Activated naive CD4-positive, alpha-beta T cell treated with anti-CD3 and anti-CD28 coated beads, Interleukin-2, amount 50 U/mL, for 16 hours (primary cell): ENCODE data around the gene MEAK7.

Experiments used
- DNase-seq: peaks from one replicate; pipeline ENCODE4 v3.0.0-alpha.2; 2020

The MEAK7 gene

GRCh38 chr16:84486126-84486525 is 18.3 kb downstream of the MEAK7 start:
- no peak for DNase-seq

DNA sequence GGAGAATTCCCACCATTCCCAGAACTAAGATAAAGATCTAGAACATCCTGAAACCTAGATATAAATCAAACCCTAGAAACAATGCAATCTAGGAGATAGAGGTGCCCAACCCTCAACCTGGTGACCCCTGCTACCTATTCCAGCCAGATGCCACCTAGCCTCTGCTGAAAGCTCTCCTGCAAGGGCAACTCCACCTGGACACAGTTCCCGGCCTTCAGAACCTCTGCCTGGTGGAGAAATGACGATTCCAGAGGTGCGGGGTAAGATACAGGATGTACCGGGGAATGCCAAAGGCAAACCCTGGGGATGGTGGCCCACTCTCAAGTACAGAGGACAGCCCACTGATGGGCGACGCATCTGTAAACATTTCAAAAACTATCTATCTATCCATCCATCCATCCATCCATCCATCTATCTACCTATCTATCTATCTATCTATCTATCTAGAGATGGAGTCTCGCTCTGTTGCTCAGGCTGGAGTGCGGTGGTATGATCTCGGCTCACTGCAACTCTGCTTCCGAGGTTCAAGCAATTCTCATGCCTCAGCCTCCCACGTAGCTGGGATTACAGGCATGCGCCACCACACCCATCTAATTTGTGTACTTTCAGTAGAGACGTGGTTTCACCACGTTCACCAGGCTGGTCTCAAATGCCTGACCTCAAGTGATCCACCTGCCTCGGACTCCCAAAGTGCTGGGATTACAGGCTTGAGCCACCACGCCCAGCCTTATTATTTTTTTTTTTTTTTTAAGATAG is 19.0 kb downstream of the MEAK7 start:
- no peak for DNase-seq

DNA sequence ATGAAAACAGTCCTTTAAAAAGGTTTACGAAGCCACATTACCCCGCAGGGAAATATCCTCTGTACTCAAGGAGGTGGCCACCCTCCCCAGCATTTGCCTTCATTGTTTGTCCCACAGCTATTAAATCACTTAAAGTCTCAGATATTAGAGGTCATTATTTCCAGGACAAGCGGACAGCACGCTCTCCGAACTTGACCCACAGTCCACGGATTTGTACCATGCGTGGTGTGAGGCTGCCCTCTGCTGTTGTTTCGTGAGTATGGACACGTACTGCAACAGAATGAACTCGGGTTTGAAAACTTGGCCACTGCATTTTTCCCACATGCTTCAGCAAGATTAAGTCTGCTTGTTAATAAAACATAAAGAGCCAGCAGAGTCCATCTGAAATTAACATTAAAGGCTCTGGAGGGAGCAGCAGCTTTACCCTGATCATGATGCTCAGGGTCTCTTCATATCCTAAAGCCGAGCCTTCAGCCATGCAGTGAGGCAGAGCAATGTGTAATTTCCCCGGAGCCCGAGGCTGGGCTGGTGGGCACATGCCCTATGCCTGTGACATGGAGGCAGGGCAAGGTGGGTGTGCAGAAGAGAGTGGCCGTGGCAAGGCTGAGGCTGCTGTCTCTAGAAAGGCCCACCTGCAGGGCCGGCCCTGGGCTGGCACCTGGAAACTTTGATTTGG is 19.7 kb downstream of the MEAK7 start:
- no peak for DNase-seq

GRCh38 chr16:84483882-84484565 is 20.4 kb downstream of the MEAK7 start:
- DNase-seq: no peak

- no peak for DNase-seq
These were observed 21.2 kb downstream of the MEAK7 start for GRCh38 chr16:84482951-84483881.

GRCh38 chr16:84482001-84482891 is 22.2 kb downstream of the MEAK7 start:
- no peak for DNase-seq

GRCh38 chr16:84481051-84481735 is 23.3 kb downstream of the MEAK7 start:
- DNase-seq: no peak

GRCh38 chr16:84479716-84480450 is 24.6 kb downstream of the MEAK7 start:
- no peak for DNase-seq

DNA sequence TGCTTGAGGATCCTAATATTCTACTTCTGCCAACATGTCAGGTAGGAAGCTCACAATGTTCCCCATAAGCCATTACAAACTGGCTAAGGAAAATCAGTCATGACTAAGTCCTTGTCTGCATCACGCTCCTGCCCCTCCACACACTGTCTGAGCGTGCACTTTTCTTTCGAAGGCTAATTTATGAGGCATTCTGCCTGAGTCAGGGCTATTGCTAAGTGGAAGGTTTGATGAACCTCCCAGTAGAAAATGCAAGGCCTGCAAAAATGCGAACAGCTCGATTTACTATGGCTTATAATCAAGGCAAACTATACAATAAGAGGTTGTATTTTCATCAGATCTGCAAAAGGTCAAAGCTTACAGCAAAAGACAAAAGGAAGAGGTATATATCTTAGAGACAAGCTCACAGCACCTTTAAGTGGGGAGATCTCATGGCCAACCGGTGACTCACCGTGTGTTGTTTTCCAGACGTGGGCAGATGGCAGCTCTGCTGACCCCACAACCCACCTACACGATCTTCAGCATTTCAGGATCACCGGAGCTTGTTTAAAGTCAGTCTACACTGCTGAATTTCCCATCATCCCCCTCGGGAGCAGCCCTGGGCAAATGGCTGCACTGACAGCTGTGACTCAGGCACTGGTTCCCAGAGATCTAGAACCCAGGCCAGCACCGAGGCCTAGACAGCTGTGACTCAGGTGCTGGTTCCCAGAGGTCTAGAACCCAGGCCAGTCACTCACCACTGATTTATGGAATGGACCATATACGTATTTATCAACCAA is 26.1 kb downstream of the MEAK7 start:
- DNase-seq: no peak

DNA sequence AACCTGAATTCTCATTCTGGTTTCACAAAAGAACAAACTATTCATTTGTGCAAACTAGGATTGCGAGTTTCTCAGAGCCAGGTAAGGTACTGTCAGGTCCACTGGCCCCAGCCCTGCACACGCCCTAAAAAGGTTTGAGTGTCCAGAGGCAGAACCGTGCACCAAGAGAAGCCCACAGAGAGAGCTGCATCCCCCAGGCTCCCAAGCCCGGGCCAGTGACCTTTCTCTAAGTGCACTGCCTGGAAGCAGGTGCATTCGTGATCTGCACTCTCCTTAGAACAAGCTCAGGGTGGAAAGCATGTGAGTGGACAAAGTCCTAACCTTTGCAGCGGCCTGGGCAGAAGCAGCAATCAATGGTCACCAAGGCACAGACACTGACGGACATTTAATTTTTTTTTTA is 26.8 kb downstream of the MEAK7 start:
- no peak for DNase-seq

GRCh38 chr16:84476401-84476800 is 28.1 kb downstream of the MEAK7 start:
- DNase-seq: no peak

GRCh38 chr16:84475643-84476240 is 28.7 kb downstream of the MEAK7 start:
- DNase-seq: no peak

DNA sequence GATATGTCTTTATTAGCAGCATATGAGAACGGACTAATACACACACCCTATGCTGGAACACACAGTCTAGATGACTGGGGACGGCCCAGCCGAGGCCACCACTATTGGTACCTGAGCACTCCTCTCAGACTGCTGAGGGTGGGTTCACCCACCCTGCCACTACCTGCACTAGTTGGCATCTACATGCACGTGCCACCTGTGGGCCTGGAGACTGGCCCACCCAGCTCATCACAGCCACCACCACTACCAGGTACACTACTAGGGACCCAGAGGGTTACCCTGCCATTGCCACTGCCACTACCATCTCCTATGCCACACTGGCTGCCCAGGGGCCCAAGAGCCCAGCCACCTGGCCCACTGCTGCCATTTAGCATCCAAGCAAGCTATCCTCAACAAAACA is 32.5 kb downstream of the MEAK7 start:
- no peak for DNase-seq

DNA sequence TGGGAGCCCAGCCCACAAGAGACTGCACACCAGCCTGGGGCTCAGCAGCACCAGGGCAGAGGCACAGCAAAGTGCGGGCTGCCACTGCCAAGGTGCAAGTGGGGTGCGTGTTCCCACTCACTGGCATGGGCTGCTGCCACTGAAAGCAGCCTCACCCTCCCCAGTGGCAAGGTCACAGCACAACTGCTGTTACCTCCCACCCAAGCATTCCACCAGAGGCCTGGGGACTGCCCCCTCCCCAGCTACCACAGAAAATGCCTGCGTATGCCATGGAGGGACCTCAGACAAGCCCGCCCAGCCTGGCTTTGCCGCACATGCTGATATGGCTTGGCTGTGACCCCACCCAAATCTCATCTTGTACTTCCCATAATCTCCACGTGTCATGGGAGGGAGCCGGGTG is 33.1 kb downstream of the MEAK7 start:
- no peak for DNase-seq

GRCh38 chr16:84467709-84468108 is 36.8 kb downstream of the MEAK7 start:
- DNase-seq: no peak

- DNase-seq: no peak
These were observed 37.2 kb downstream of the MEAK7 start for GRCh38 chr16:84467256-84467655.

- no peak for DNase-seq
These were observed 37.8 kb downstream of the MEAK7 start for GRCh38 chr16:84466692-84467091.

DNA sequence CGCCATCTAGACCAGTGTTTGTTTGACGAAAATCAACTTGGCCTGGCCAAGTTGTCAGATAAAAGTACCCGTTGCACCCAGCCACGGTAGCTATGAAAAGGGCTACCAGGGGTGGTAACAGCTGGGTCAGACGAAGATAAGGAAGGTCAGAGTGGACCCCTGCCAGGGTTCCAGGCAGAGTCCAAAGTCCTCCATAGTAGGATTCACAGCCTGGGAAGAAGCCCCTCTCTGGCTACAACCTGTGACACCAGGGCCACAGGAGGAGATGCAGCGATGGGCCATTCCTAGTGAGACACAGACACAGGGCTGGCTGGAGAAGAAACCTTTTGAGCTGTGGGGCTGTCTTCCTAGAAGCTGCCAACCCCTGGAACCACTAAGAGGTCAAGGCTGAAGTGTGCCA is 39.3 kb downstream of the MEAK7 start:
- no peak for DNase-seq

- DNase-seq: no peak
These were observed 40.3 kb downstream of the MEAK7 start for GRCh38 chr16:84464116-84464515.
